A549 (cell line): ENCODE measurements around the gene KRTAP19-4. TPM values are rescaled to one million over a fixed set of nuclear protein-coding genes. Genes with fewer than 3 reads are reported as not detected.

ENCODE experiments used
- ATAC-seq, 2 experiments: fragments of 200-7000 bp in 1 of 2; fragments of >200 bp in 1 of 2; cut with Nextera tagmentation in 1 of 2; cut with Tn5 transposase in 1 of 2; 3 replicates each; pipeline versions ENCODE4 v1.8.0 to v1.9.1; 2018 to 2020; ENCODE audit warnings: mild to moderate bottlenecking in 1 of 2, moderate library complexity in 1 of 2
- CTCF ChIA-PET: fragments of 300-600 bp; sonication (Branson Sonifier 250); formaldehyde crosslinking; extraction: SDS; loops from one replicate; lab custom pipeline; 2021; ENCODE audit warnings: antibody characterized with exemption, inconsistent platforms; lab: Yijun Ruan, JAX
- POLR2A ChIA-PET: fragments of 350-600 bp; formaldehyde crosslinking; extraction: SDS; loops from one replicate; lab custom pipeline; 2021; ENCODE audit warnings: antibody characterized with exemption, inconsistent platforms; lab: Yijun Ruan, JAX
- DNase-seq, 2 experiments: peaks; one replicate each; pipeline versions ENCODE4 v3.0.0 to v3.0.0-alpha.2; 2011 to 2016; ENCODE audit warnings: low read depth in 1 of 2, low spot score in 1 of 2
- FAIRE-seq: peaks from 2 replicates; lab custom pipeline; 2011; peaks lifted over from hg19 to GRCh38; lab: Jason Lieb, UNC
- H3K27ac ChIP-seq, 2 experiments: fragments of >200 bp; sonication (Bioruptor Twin); formaldehyde crosslinking; 3 replicates each; pipeline ENCODE4 v1.5.1; 2016 to 2017
- H3K4me1 ChIP-seq: fragments of >200 bp; sonication (Bioruptor Twin); formaldehyde crosslinking; 3 replicates; pipeline ENCODE4 v1.6.1; 2016
- H3K4me2 ChIP-seq: fragments of >200 bp; sonication (Bioruptor Twin); formaldehyde crosslinking; 3 replicates; pipeline ENCODE4 v1.6.1; 2016
- H3K4me3 ChIP-seq: fragments of >200 bp; sonication (Bioruptor Twin); formaldehyde crosslinking; 3 replicates; pipeline ENCODE4 v1.5.1; 2016
- H3K9me3 ChIP-seq: fragments of >200 bp; sonication (Bioruptor Twin); formaldehyde crosslinking; 3 replicates; pipeline ENCODE4 v1.6.1; 2016
- CBX2 ChIP-seq: fragments of 200-600 bp; sonication (generic); IDR thresholded peaks from 2 replicates; pipeline ENCODE4 v1.6.1; 2016; ENCODE audit warnings: low read depth, mild to moderate bottlenecking, borderline replicate concordance
- CBX8 ChIP-seq: fragments of 200-600 bp; sonication (generic); IDR thresholded peaks from 2 replicates; pipeline ENCODE4 v1.6.1; 2016
- CEBPB ChIP-seq, 2 experiments: fragments of >200 bp in 1 of 2; sonication (Bioruptor Twin) in 1 of 2; formaldehyde crosslinking in 1 of 2; IDR thresholded peaks; 2 replicates each; pipeline ENCODE4 v1.6.1; 2012 to 2016
- CHD4 ChIP-seq: fragments of 200-600 bp; sonication (generic); IDR thresholded peaks from 2 replicates; pipeline ENCODE4 v1.6.1; 2016; ENCODE audit warnings: antibody characterized with exemption, mild to moderate bottlenecking, borderline replicate concordance
- CTCF ChIP-seq: fragments of >200 bp; sonication (Bioruptor Twin); formaldehyde crosslinking; IDR thresholded peaks from 3 replicates; pipeline ENCODE4 v1.5.1; 2016
- EHMT2 ChIP-seq: fragments of 200-600 bp; sonication (generic); IDR thresholded peaks from 2 replicates; pipeline ENCODE4 v1.6.1; 2016; ENCODE audit warnings: antibody characterized with exemption, low read depth, mild to moderate bottlenecking, moderate library complexity
- EP300 ChIP-seq, 2 experiments: fragments of >200 bp; sonication (Bioruptor Twin); formaldehyde crosslinking; IDR thresholded peaks; 2 replicates in 1 of 2; 3 replicates in 1 of 2; pipeline ENCODE4 v1.6.1; 2016 to 2017
- FOSB ChIP-seq: fragments of 250-450 bp; sonication (Bioruptor Pico); IDR thresholded peaks from 2 replicates; pipeline ENCODE4 v1.5.0; 2020; ENCODE audit warnings: mild to moderate bottlenecking, moderate library complexity
- FOSL2 ChIP-seq, 2 experiments: fragments of 450-650 bp in 1 of 2; fragments of >200 bp in 1 of 2; sonication (Bioruptor Twin) in 1 of 2; formaldehyde crosslinking; IDR thresholded peaks; 2 replicates each; pipeline versions ENCODE4 v1.5.0 to v1.6.1; 2016 to 2020; ENCODE audit warnings: mild to moderate bottlenecking in 1 of 2, moderate library complexity in 1 of 2
- GATA3 ChIP-seq: IDR thresholded peaks from 2 replicates; pipeline ENCODE4 v1.6.1; 2012; ENCODE audit warnings: borderline replicate concordance
- HES2 ChIP-seq: fragments of >200 bp; sonication (Bioruptor Twin); formaldehyde crosslinking; IDR thresholded peaks from 2 replicates; pipeline ENCODE4 v1.6.1; 2016
- JUNB ChIP-seq: fragments of >200 bp; sonication (Bioruptor Twin); formaldehyde crosslinking; IDR thresholded peaks from 2 replicates; pipeline ENCODE4 v1.6.1; 2016
- KDM1A ChIP-seq: fragments of 200-600 bp; sonication (generic); IDR thresholded peaks from 2 replicates; pipeline ENCODE4 v1.6.1; 2016; ENCODE audit warnings: low read depth, mild to moderate bottlenecking
- KDM5A ChIP-seq: fragments of 200-600 bp; sonication (generic); IDR thresholded peaks from 2 replicates; pipeline ENCODE4 v1.6.1; 2016; ENCODE audit warnings: antibody characterized with exemption, mild to moderate bottlenecking
- MAFK ChIP-seq: fragments of 450-650 bp; IDR thresholded peaks from 2 replicates; pipeline ENCODE4 v1.6.1; 2014; ENCODE audit not compliant: partially characterized antibody
- NR3C1 ChIP-seq: fragments of >200 bp; sonication (Bioruptor Twin); formaldehyde crosslinking; IDR thresholded peaks from 3 replicates; pipeline ENCODE4 v1.6.1; 2017
- PHF8 ChIP-seq: fragments of 200-600 bp; sonication (generic); IDR thresholded peaks from 2 replicates; pipeline ENCODE4 v1.6.1; 2016; ENCODE audit warnings: low read depth, mild to moderate bottlenecking, antibody characterized with exemption, moderate library complexity, borderline replicate concordance
- RNF2 ChIP-seq: fragments of 200-600 bp; sonication (generic); IDR thresholded peaks from 2 replicates; pipeline ENCODE4 v1.6.1; 2016; ENCODE audit warnings: low read depth, mild to moderate bottlenecking, antibody characterized with exemption, moderate library complexity, borderline replicate concordance
- TFCP2L1 ChIP-seq: fragments of 250-450 bp; sonication (Bioruptor Pico); IDR thresholded peaks from 2 replicates; pipeline ENCODE4 v1.5.0; 2021; ENCODE audit warnings: mild to moderate bottlenecking
- TP53 ChIP-seq: fragments of 250-450 bp; sonication (Bioruptor Pico); IDR thresholded peaks from 2 replicates; pipeline ENCODE4 v1.5.0; 2021; ENCODE audit warnings: mild to moderate bottlenecking, moderate library complexity
- ZC3H11A ChIP-seq: fragments of 450-650 bp; IDR thresholded peaks from 2 replicates; pipeline ENCODE4 v1.6.1; 2014; ENCODE audit warnings: antibody characterized with exemption, mild to moderate bottlenecking
- WGBS: methylation state at CpG from one replicate; pipeline ENCODE4 v1.1.6; 2017; ENCODE audit errors: missing lambda C conversion rate; 5-methylcytosine and 5-hydroxymethylcytosine counted together
- polyA plus RNA-seq, 4 experiments: library from polyadenylated mRNA; depleted of rRNA in 3 of 4; stranded (reverse); fragments of >200 nt; fragmentation: RNase III in 1 of 4; extraction: RNeasy Plus Mini Kit Qiagen cat#74134 plus additional on column Dnase treatment in 1 of 4; gene quantifications; 2 replicates in 3 of 4; 3 replicates in 1 of 4; pipeline ENCODE4 v1.2.3, GENCODE V29; 2011 to 2017
- small RNA-seq, 6 experiments: library from RNA; depleted of rRNA; stranded (forward); fragments of <200 nt; gene quantifications; one replicate each; pipeline ENCODE3, GENCODE V24; 2012

Gene KRTAP19-4
- polyA plus RNA-seq, 2 of the 4 experiments (the other 2 are of a cell fraction) = not detected

- H3K4me1 ChIP-seq = no peaks in the 10 kb centered on the region
- TF ChIP-seq KDM1A (no peak), MAFK (peak; percentile 77)
- TF ChIP-seq, all 56 proteins: peak for 1
- CTCF ChIA-PET = interaction anchor here (1.5 kb wide), 1 partner anchor 16 kb away, joined by 3 read pairs; the partner anchor contains the start of gene KRTAP19-1
- Histone ChIP-seq H3K27ac (no peak overlapping the region), H3K4me3 (no peak overlapping the region), H3K4me2 (no peak overlapping the region), H3K9me3 (no peaks in the 10 kb centered on the region)
- POLR2A ChIA-PET = no interaction called here
- ATAC-seq = no peak
- peak in 1 of 2 experiments; percentile 1 for DNase-seq
- no peak for FAIRE-seq
- WGBS = 6% methylated on average over 3 of the region's 3 CpGs
Measured at GRCh38 chr21:30463713-30464112, 33.3 kb downstream of the KRTAP19-4 start.

- no peak for FAIRE-seq
- no peak overlapping the region for H3K4me3 ChIP-seq
- H3K9me3 ChIP-seq = no peaks in the 10 kb centered on the region
- no peak for DNase-seq
- ChIA-PET CTCF (interaction anchor here (2.0 kb wide), 1 partner anchor 15 kb away, joined by 4 read pairs; no protein-coding TSS in a partner anchor), POLR2A (no interaction called here)
- no peak overlapping the region for H3K4me2 ChIP-seq
- no peaks in the 10 kb centered on the region for H3K4me1 ChIP-seq
- 9% methylated on average over 3 of the region's 3 CpGs for WGBS
- no peak overlapping the region for H3K27ac ChIP-seq
- ATAC-seq = no peak
- TF ChIP-seq KDM1A (no peak), FOSL2 (IDR thresholded peaks at IDR 0.05) (no peak), FOSL2 (CRISPR knock-in tag; IDR thresholded peaks at IDR 0.05) (no peak), CHD4 (no peak), CBX8 (no peak), CEBPB (IDR thresholded peaks at IDR 0.05) (no peak), HES2 (no peak), TFCP2L1 (CRISPR knock-in tag) (no peak), PHF8 (no peak), CBX2 (no peak), RNF2 (no peak), KDM5A (no peak), JUNB (no peak), ZC3H11A (no peak), EHMT2 (no peak), NR3C1 (no peak), TP53 (no peak), EP300 (IDR thresholded peaks at IDR 0.05) (no peak), GATA3 (no peak), CTCF (no peak), FOSB (CRISPR knock-in tag) (no peak)
Measured at GRCh38 chr21:30448514-30448913, 48.5 kb downstream of the KRTAP19-4 start.

- no peak overlapping the region for H3K4me2 ChIP-seq
- CTCF ChIA-PET = no interaction called here
- no peaks in the 10 kb centered on the region for H3K4me1 ChIP-seq
- FAIRE-seq (no peak), DNase-seq (no peak), ATAC-seq (no peak)
- H3K9me3 ChIP-seq = no peaks in the 10 kb centered on the region
- no peak for TF ChIP-seq FOSL2 (IDR thresholded peaks at IDR 0.05)
- no peak for TF ChIP-seq FOSL2 (CRISPR knock-in tag; IDR thresholded peaks at IDR 0.05)
- POLR2A ChIA-PET = no interaction called here
- WGBS = 0% methylated on average over 4 of the region's 4 CpGs
- H3K27ac ChIP-seq = no peak overlapping the region
- no peak overlapping the region for H3K4me3 ChIP-seq
Measured at GRCh38 chr21:30447056-30447455, 49.9 kb downstream of the KRTAP19-4 start.

Small RNAs within 50 kb of the gene (small RNA-seq; reads per million reads assigned to genes)
- gene AP000567.1 (0 reads per million in 6 experiments), gene KRTAP19-10P (0 reads per million in 6 experiments), gene KRTAP19-11P (0 reads per million in 6 experiments), gene KRTAP19-9P (0 reads per million in 6 experiments)

Other genes starting within 250 kb of the KRTAP19-4 start
- gene KRTAP24-1, start 214.2 kb downstream of the KRTAP19-4 start, polyA plus RNA-seq (2011; rRNA removed) = not detected in 2 replicates
- not detected in 3 replicates for gene KRTAP24-1, start 214.2 kb downstream of the KRTAP19-4 start, polyA plus RNA-seq (2017; fragmentation: RNase III; extraction: RNeasy Plus Mini Kit Qiagen cat#74134 plus additional on column Dnase treatment)
- gene KRTAP25-1, start 207.7 kb downstream of the KRTAP19-4 start, polyA plus RNA-seq (2011; rRNA removed) = not detected in 2 replicates
- not detected in 3 replicates for gene KRTAP25-1, start 207.7 kb downstream of the KRTAP19-4 start, polyA plus RNA-seq (2017; fragmentation: RNase III; extraction: RNeasy Plus Mini Kit Qiagen cat#74134 plus additional on column Dnase treatment)
- not detected in 2 replicates for gene KRTAP26-1, start 176.8 kb downstream of the KRTAP19-4 start, polyA plus RNA-seq (2011; rRNA removed)
- gene KRTAP26-1, start 176.8 kb downstream of the KRTAP19-4 start, polyA plus RNA-seq (2017; fragmentation: RNase III; extraction: RNeasy Plus Mini Kit Qiagen cat#74134 plus additional on column Dnase treatment) = not detected in 3 replicates
- gene KRTAP27-1, start 159.5 kb downstream of the KRTAP19-4 start, polyA plus RNA-seq (2011; rRNA removed) = not detected in 2 replicates
- gene KRTAP27-1, start 159.5 kb downstream of the KRTAP19-4 start, polyA plus RNA-seq (2017; fragmentation: RNase III; extraction: RNeasy Plus Mini Kit Qiagen cat#74134 plus additional on column Dnase treatment) = not detected in 3 replicates
- gene KRTAP23-1, start 148.6 kb downstream of the KRTAP19-4 start, polyA plus RNA-seq (2011; rRNA removed) = not detected in 2 replicates
- gene KRTAP23-1, start 148.6 kb downstream of the KRTAP19-4 start, polyA plus RNA-seq (2017; fragmentation: RNase III; extraction: RNeasy Plus Mini Kit Qiagen cat#74134 plus additional on column Dnase treatment) = not detected in 3 replicates
- not detected in 2 replicates for gene KRTAP13-2, start 124.9 kb downstream of the KRTAP19-4 start, polyA plus RNA-seq (2011; rRNA removed)
- gene KRTAP13-2, start 124.9 kb downstream of the KRTAP19-4 start, polyA plus RNA-seq (2017; fragmentation: RNase III; extraction: RNeasy Plus Mini Kit Qiagen cat#74134 plus additional on column Dnase treatment) = not detected in 3 replicates
- gene KRTAP13-1, start 101.1 kb downstream of the KRTAP19-4 start, polyA plus RNA-seq (2011; rRNA removed) = not detected in 2 replicates
- gene KRTAP13-1, start 101.1 kb downstream of the KRTAP19-4 start, polyA plus RNA-seq (2017; fragmentation: RNase III; extraction: RNeasy Plus Mini Kit Qiagen cat#74134 plus additional on column Dnase treatment) = not detected in 3 replicates
- gene KRTAP13-3, start 71.2 kb downstream of the KRTAP19-4 start, polyA plus RNA-seq (2011; rRNA removed) = not detected in 2 replicates
- gene KRTAP13-3, start 71.2 kb downstream of the KRTAP19-4 start, polyA plus RNA-seq (2017; fragmentation: RNase III; extraction: RNeasy Plus Mini Kit Qiagen cat#74134 plus additional on column Dnase treatment) = not detected in 3 replicates
- not detected in 2 replicates for gene KRTAP13-4, start 66.9 kb downstream of the KRTAP19-4 start, polyA plus RNA-seq (2011; rRNA removed)
- gene KRTAP13-4, start 66.9 kb downstream of the KRTAP19-4 start, polyA plus RNA-seq (2017; fragmentation: RNase III; extraction: RNeasy Plus Mini Kit Qiagen cat#74134 plus additional on column Dnase treatment) = not detected in 3 replicates
- not detected in 2 replicates for gene KRTAP15-1, start 56.9 kb downstream of the KRTAP19-4 start, polyA plus RNA-seq (2011; rRNA removed)
- not detected in 3 replicates for gene KRTAP15-1, start 56.9 kb downstream of the KRTAP19-4 start, polyA plus RNA-seq (2017; fragmentation: RNase III; extraction: RNeasy Plus Mini Kit Qiagen cat#74134 plus additional on column Dnase treatment)
- gene KRTAP19-1, start 16.8 kb downstream of the KRTAP19-4 start, polyA plus RNA-seq (2011; rRNA removed) = not detected in 2 replicates
- gene KRTAP19-1, start 16.8 kb downstream of the KRTAP19-4 start, polyA plus RNA-seq (2017; fragmentation: RNase III; extraction: RNeasy Plus Mini Kit Qiagen cat#74134 plus additional on column Dnase treatment) = not detected in 3 replicates
- gene KRTAP19-2, start 9.7 kb downstream of the KRTAP19-4 start, polyA plus RNA-seq (2011; rRNA removed) = not detected in 2 replicates
- not detected in 3 replicates for gene KRTAP19-2, start 9.7 kb downstream of the KRTAP19-4 start, polyA plus RNA-seq (2017; fragmentation: RNase III; extraction: RNeasy Plus Mini Kit Qiagen cat#74134 plus additional on column Dnase treatment)
- not detected in 2 replicates for gene KRTAP19-3, start 5.2 kb downstream of the KRTAP19-4 start, polyA plus RNA-seq (2011; rRNA removed)
- not detected in 3 replicates for gene KRTAP19-3, start 5.2 kb downstream of the KRTAP19-4 start, polyA plus RNA-seq (2017; fragmentation: RNase III; extraction: RNeasy Plus Mini Kit Qiagen cat#74134 plus additional on column Dnase treatment)
- not detected in 2 replicates for gene KRTAP19-5, start 5.0 kb upstream of the KRTAP19-4 start, polyA plus RNA-seq (2011; rRNA removed)
- not detected in 3 replicates for gene KRTAP19-5, start 5.0 kb upstream of the KRTAP19-4 start, polyA plus RNA-seq (2017; fragmentation: RNase III; extraction: RNeasy Plus Mini Kit Qiagen cat#74134 plus additional on column Dnase treatment)
- gene KRTAP19-6, start 44.7 kb upstream of the KRTAP19-4 start, polyA plus RNA-seq (2011; rRNA removed) = not detected in 2 replicates
- gene KRTAP19-6, start 44.7 kb upstream of the KRTAP19-4 start, polyA plus RNA-seq (2017; fragmentation: RNase III; extraction: RNeasy Plus Mini Kit Qiagen cat#74134 plus additional on column Dnase treatment) = not detected in 3 replicates
- gene KRTAP19-7, start 64.1 kb upstream of the KRTAP19-4 start, polyA plus RNA-seq (2011; rRNA removed) = not detected in 2 replicates
- gene KRTAP19-7, start 64.1 kb upstream of the KRTAP19-4 start, polyA plus RNA-seq (2017; fragmentation: RNase III; extraction: RNeasy Plus Mini Kit Qiagen cat#74134 plus additional on column Dnase treatment) = not detected in 3 replicates
- not detected in 2 replicates for gene KRTAP22-2, start 93.2 kb upstream of the KRTAP19-4 start, polyA plus RNA-seq (2011; rRNA removed)
- not detected in 3 replicates for gene KRTAP22-2, start 93.2 kb upstream of the KRTAP19-4 start, polyA plus RNA-seq (2017; fragmentation: RNase III; extraction: RNeasy Plus Mini Kit Qiagen cat#74134 plus additional on column Dnase treatment)
- gene KRTAP6-3, start 95.3 kb upstream of the KRTAP19-4 start, polyA plus RNA-seq (2011; rRNA removed) = not detected in 2 replicates
- gene KRTAP6-3, start 95.3 kb upstream of the KRTAP19-4 start, polyA plus RNA-seq (2017; fragmentation: RNase III; extraction: RNeasy Plus Mini Kit Qiagen cat#74134 plus additional on column Dnase treatment) = not detected in 3 replicates
- gene KRTAP6-2, start 101.7 kb upstream of the KRTAP19-4 start, polyA plus RNA-seq (2011; rRNA removed) = not detected in 2 replicates
- not detected in 3 replicates for gene KRTAP6-2, start 101.7 kb upstream of the KRTAP19-4 start, polyA plus RNA-seq (2017; fragmentation: RNase III; extraction: RNeasy Plus Mini Kit Qiagen cat#74134 plus additional on column Dnase treatment)
- not detected in 2 replicates for gene KRTAP22-1, start 103.9 kb upstream of the KRTAP19-4 start, polyA plus RNA-seq (2011; rRNA removed)
- gene KRTAP22-1, start 103.9 kb upstream of the KRTAP19-4 start, polyA plus RNA-seq (2017; fragmentation: RNase III; extraction: RNeasy Plus Mini Kit Qiagen cat#74134 plus additional on column Dnase treatment) = not detected in 3 replicates
- gene KRTAP6-1, start 116.8 kb upstream of the KRTAP19-4 start, polyA plus RNA-seq (2011; rRNA removed) = not detected in 2 replicates
- gene KRTAP6-1, start 116.8 kb upstream of the KRTAP19-4 start, polyA plus RNA-seq (2017; fragmentation: RNase III; extraction: RNeasy Plus Mini Kit Qiagen cat#74134 plus additional on column Dnase treatment) = not detected in 3 replicates
- not detected in 2 replicates for gene KRTAP20-1, start 119.3 kb upstream of the KRTAP19-4 start, polyA plus RNA-seq (2011; rRNA removed)
- not detected in 3 replicates for gene KRTAP20-1, start 119.3 kb upstream of the KRTAP19-4 start, polyA plus RNA-seq (2017; fragmentation: RNase III; extraction: RNeasy Plus Mini Kit Qiagen cat#74134 plus additional on column Dnase treatment)
- not detected in 2 replicates for gene KRTAP20-4, start 123.5 kb upstream of the KRTAP19-4 start, polyA plus RNA-seq (2011; rRNA removed)
- gene KRTAP20-4, start 123.5 kb upstream of the KRTAP19-4 start, polyA plus RNA-seq (2017; fragmentation: RNase III; extraction: RNeasy Plus Mini Kit Qiagen cat#74134 plus additional on column Dnase treatment) = not detected in 3 replicates
- gene KRTAP20-2, start 138.0 kb upstream of the KRTAP19-4 start, polyA plus RNA-seq (2011; rRNA removed) = not detected in 2 replicates
- not detected in 3 replicates for gene KRTAP20-2, start 138.0 kb upstream of the KRTAP19-4 start, polyA plus RNA-seq (2017; fragmentation: RNase III; extraction: RNeasy Plus Mini Kit Qiagen cat#74134 plus additional on column Dnase treatment)
- not detected in 2 replicates for gene KRTAP20-3, start 145.7 kb upstream of the KRTAP19-4 start, polyA plus RNA-seq (2011; rRNA removed)
- gene KRTAP20-3, start 145.7 kb upstream of the KRTAP19-4 start, polyA plus RNA-seq (2017; fragmentation: RNase III; extraction: RNeasy Plus Mini Kit Qiagen cat#74134 plus additional on column Dnase treatment) = not detected in 3 replicates
- not detected in 2 replicates for gene KRTAP21-3, start 221.6 kb upstream of the KRTAP19-4 start, polyA plus RNA-seq (2011; rRNA removed)
- gene KRTAP21-3, start 221.6 kb upstream of the KRTAP19-4 start, polyA plus RNA-seq (2017; fragmentation: RNase III; extraction: RNeasy Plus Mini Kit Qiagen cat#74134 plus additional on column Dnase treatment) = not detected in 3 replicates